GM18909 (cell line): ENCODE results near the gene TNIK.
"Not testable (repeated sequence)": the region's sequence is repeated elsewhere in the genome, so short reads cannot be mapped to it uniquely, and the experiment has no call there.

ENCODE experiments used
- ATAC-seq: cut with Tn5 transposase; IDR thresholded peaks from one replicate; pipeline ENCODE4 v1.9.1; 2021; ENCODE audit warnings: mild to moderate bottlenecking; ENCODE audit not compliant: unreplicated experiment, poor library complexity

TNIK gene

DNA sequence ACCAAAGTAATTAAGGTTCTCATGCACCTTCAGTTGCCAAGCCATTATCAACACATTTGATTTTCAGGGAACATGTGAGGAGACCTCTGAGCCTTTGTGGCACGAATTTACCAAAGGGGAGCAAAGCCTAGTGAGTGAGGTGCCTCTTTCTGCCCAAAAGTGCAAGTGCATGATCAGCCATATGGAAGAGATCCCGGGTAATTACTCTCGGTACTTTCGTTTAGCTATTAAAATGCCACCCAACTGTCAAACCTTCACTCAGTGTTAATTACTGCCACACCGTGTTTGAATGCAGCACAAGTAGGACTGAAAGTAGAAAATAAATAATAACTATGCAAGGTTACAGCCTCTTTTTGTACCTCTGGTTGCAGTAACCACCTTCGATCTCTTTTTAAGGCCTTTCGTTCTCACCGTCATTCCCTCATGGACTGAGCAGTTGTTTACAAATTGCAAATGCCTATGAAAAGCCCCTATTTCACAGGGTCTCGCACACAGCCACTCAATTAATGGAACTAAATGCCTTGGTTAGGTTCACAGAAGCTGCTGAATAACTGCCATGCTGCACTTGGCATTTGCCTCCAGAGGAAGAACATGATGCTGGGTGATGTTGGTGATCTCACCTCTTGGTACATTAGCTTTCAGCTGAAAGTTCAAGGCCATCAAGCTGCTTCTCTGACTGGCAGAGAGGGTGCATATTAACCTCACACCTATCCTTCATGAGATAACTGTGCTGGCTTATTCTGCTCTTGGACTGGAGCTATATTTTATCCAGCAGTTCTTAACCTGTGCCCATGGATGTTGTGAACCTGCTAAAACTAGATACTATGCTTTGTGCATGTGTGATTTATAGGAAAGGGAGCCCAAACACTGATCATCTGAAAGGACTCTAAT is 69.9 kb downstream of the TNIK start:
- ATAC-seq, result no peak

DNA sequence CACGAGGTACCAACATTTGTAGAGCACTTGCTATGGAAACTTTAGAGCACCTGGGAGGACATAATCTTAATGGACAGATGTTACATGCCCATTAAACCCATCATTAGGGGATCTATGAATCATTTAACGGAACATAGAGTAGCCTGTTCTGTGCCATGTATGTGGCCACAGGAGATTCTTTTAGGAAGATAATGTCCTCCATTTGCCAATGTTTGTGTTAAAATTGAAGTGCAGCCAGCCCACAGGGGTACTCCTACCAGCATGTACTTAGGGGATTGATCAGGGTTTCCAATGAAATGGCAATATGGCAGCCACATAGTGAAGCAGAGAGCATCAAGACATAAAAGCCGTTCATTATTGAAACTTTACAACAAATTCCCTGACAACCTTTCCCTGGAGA is 70.7 kb downstream of the TNIK start:
- no peak for ATAC-seq

DNA sequence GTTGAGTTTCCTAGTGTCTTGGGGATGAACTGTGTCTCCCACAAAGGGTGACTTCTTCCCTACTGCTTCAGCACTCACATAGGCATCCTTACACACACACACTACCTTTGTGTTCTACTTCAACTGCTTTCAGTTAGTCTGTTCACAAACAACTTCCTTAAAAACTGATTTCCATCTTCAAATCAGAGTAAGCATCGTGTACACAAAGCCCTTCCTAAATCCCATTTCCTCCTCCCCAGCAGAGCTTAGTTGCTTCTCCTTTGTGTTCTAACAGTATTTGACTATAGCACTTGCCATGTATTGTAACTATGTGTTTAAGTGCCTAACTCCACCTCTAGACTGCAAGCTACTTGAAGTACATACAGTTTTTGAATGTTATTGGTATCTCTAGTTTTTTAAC is 71.7 kb downstream of the TNIK start:
- ATAC-seq, result no peak

DNA sequence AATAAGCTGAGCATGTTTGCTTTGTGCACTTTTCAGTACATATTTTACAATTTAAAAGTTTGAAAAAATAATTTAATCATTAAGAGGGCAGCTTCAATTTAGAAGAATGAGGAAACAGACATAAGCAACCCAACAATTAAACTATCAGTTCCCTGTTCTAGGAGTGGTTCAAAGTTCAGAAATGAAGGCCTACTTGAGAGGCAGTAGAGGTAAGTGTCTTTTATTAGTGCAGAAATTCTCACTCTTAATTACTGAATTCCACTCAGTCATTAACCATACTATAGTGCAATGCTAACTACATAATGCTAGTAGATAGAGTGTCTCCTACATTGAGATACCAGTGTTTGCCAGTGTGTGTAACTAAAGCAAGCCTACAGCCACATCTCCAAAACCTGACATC is 73.1 kb downstream of the TNIK start:
- ATAC-seq, result no peak

DNA sequence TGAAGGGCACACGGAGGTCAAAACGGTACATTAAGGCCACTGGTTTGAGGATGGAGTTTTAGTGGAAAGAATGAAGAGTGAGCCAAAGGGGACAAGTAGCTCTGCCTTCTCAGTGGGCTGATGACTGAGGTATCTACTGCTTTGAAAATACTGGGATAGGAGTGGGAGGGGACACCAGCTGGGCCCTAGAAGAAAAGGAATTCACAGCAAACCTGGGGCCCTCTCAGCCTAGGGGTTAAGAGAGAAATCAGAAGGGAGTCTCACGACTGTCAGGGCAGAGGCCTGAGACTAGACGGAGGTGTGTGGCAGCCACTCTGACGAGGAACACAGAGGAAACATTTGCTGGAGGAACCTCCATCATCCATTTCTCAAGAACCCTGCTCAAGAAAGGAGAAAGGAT is 75.1 kb downstream of the TNIK start:
- ATAC-seq, result no peak

DNA sequence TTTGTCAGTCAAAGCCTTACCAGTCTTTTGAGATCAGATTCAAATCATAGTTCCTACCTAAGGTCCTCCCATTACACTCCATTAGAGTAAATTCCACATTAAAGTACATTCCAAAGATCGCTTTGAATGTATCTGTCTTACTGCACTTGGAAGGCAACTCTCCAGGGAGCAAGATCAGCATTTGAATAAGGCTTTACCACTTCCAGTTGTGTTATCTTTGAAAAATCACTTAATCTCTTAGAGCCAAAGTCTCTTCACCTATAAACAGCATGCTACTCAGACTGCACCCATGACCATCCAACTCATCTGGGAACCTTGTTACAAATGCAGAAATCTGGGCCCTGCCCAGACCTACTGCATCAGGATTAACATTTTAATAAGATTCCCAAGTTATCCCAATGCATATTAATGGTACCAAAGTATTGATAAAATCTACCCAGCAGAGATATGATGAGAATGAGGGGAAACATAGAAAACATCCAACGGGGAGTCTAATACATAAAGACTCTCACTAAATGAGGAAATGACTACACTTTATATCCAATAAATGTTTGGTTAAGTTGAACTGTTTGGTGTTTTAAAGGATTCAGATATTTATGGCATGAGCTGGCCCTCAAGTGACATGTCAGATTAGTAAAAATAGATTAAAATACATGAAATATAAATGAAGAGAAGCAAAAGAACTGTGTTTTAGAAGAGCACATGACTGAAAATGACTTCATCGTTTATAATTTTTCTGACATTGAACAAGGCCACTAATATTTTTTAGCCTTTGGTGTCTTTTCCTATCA is 75.9 kb downstream of the TNIK start:
- ATAC-seq, result no peak

DNA sequence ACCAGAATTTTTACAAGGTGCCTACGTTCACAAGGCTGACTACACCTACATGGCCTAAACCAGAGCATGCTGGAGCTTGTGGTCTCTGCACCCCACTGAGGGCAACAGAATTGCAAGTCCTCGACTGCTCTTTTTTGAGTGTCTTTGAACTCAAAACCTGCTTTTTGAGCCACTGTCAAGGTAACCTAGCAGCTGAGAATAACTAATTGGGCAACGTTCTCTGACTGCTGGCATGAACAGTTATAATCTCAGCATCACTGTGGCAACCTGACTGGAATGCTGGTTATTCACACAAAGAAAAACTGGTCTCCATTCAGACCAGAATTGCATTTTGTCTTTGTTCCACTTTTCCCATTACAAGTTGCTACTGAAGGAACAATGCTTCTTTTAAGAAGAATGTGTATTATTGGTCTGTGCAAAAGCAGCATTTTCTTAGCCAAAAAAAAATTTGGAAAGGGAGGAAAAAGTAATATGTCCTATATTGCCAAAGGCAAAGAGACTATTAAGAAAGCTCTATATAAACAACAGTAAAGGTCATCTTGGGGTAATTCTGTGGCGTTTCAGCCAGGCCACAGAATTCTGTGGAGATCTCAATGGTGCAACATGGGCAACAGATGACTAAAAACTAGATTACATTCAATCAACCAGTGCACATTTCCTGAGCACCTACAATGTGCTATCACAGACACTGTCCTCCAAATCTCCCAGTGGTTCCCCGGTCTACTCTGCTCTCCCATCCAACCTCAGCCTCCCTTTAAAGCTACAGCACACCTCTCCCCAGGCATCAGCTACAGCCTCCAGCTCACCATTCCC is 76.8 kb downstream of the TNIK start:
- no peak for ATAC-seq

DNA sequence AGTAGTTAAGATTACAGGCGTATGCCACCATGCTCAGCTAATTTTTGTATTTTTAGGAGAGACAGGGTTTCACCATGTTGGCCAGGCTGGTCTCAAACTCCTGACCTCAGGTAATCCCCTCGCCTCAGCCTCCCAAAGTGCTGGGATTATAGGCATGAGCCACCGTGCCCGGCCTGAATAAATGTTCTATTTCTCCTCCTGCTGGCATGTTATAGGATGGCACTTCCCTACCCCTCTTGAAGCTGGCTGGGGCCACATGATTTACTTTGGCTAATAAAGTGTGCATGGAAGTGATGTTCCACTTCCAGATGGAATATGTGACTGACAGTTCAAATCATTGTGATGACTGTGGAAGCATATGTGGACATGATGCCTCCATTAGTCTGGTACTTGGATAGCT is 77.9 kb downstream of the TNIK start:
- ATAC-seq, result not testable (repeated sequence)

DNA sequence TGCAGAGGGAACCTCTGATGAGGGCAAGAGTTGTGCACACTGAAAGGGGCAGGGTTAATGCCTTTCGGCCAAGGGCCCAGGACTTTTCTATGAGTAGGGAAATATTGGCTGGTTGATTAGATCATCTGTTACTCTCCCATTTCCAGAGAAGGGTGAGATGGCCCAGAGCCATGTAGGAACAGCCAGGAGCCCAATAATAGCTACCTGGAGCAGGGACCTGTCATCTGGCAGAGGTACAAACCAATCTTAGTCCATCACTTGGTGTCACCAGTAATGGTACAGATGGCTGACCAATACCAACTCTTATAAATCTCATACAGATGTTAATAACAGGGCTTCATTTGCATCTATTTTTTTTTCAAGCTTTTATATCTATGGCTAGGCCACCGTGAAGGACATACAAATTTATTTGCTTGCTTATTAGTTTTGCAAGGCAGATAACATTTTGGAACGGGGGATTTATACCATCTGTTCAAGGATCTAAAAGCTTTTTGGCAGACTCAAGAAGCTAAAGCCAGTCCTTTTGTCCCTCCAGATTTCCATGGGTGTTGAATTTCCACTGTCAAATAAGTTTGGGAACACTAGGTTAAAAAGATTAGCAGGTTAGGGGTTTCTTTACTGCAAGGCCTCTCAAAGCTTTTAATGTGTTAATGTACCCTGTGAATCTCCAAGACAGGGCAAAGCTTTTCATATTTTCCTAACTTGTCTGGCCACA is 79.3 kb downstream of the TNIK start:
- no peak for ATAC-seq

DNA sequence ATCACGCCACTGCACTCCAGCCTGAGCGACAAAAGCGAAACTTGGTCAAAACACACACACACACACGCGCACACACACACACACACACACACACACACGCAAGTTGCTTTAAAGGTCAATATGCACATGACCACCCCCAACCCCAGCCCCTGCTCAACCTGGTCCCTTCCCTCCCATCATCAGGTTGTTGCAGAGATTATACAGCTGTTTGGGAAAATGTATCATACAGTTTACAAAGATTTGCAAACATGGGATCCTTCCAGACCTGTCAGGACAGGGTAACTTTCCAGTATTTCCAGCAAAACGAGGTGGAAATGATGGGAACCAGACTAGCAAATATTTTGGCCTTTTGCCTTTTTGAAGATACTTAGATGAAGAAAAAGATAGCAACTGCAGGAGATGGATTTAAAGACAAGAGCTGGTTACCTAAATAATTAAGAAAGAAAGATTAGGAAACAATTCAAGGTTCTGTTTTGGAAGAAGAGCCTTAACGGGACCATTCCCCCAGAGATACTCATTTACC is 80.2 kb downstream of the TNIK start:
- ATAC-seq, result no peak

DNA sequence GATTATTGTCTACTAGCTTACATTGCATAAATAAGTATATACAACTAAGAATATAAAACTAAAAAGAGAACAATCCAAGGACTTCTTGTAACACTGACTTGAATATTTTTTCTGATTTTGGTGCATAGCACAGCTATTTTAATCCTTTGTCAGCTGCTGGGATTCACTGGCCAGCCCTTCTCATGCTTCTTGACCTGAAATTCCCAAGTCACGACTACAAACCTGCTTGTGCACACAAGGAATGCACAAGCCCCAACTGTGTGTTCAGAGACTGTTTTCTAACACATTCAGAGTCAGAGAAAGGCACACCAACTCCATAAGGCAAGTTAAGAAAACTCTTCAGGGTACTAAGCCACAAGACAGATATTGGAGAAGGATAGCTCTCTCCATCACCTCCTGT is 80.9 kb downstream of the TNIK start:
- no peak for ATAC-seq

DNA sequence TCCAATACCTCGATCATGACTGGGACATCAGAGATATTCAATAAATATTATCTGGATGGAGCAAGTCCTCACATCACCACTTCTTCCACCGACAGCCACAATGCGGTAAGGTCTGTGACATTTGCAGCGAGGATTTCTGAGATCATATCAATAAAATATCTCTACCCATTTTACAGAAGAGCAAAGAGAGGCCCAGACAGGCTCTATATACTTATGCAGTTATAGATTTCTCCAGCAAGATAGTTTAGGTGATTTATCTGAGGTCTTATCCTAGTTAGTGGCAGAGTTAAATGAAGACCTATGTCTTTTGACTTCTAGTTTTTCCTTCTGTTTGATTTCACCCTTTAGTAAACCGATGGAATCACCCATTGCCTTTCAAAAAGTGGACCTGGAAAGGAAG is 81.6 kb downstream of the TNIK start:
- ATAC-seq, result no peak

DNA sequence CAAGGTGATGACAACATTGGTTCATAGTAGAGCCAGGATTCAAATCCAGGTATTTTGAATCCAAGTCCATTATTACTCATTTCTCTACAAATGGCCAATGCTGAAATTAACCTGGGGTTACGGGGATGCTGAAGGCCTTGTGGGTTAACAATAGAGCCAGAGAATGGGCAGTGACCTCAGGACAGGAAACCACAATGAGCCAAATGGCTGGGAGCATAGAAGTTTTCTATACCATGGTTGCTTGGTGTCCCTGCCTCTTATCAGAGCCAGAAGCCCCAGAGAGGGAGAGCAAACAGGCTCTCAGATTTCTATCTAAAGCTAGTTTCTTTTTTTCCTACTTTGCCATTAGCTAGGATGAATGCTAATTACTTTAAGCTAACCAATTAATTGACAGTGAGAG is 82.3 kb downstream of the TNIK start:
- ATAC-seq, result no peak

DNA sequence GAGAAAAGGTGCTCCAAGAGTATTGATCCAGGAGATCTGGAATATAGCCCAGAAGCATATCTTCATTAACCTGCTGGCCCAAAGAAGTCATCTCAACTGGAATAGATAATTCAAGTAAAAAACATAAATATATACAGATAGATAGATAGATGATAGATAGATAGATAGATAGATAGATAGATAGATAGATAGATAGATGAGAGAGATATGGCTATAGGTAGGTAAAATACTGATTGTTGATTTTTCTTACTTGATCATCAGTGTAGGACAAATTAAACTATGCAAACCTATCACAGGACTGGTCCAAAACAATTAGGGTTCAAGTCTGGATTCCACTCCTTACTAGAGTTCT is 83.6 kb downstream of the TNIK start:
- ATAC-seq, result no peak

DNA sequence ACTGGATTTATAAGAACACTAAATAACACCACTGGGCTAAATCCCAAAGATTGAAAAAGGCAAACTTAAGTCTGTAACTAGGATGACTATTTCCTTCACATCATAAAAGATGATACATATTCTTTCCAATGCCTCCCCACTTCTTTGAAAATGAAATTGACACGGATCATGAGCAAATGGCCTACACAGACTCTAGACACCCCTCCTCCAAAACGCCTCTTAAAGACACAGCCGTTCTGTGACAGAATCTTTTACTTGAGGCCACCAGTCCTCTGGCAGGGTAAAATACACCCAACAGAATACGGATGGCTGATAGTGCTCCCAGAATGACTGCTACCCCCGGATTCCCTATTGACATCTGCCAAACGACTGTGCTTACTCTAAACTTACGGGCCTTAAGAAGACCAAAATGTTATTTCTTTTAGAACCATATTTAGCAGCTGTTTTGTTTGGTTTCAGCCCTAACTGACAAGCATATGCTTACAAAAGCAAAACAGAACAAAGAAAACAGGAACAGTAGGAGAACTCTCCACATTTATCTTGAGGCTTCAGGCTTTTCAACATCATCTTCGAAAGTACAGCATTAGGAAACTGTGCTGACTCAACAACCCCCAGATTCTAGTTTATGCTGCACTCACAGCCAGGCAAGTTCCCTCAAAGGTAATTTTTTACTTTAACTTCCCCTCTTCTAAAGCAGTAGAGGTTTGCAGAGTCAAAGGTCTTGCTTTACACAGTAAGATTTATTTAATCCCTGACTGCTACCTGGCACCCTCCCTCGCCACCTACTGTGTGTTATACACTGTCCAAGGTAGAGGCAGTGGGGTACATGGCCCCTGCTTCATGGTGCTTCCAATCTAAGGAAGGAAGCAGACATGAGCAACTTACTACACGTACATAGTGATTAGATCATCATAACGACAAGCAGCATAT is 84.3 kb downstream of the TNIK start:
- peak; percentile 52 for ATAC-seq

DNA sequence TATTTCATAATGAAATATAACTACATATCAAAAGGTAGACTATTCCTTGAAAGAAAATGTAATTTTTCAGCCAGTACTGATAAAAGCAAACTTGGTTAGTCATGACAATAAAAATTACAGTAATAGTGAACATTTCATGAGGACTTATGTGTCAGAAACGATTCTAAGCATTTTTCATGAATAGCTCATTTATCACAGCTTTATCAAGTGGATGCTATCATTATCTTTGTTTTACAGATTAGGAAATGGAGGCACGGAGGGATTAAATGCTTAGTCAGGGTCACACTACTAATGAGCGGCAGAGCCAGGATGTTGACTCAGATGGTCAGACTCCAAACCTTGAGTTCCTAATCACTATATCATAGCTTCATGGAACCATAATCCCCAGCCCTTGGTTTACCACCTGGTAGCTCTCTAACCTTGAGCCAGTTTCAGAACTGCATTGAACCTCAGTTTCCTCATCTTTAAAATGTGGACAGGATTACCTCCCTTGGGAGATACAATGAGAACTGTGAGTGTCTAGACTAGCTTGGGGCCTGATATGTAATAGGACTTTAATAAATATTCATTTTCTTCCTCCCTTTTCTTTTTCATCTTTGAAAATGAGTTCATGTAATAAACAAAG is 85.4 kb downstream of the TNIK start:
- ATAC-seq, result no peak

DNA sequence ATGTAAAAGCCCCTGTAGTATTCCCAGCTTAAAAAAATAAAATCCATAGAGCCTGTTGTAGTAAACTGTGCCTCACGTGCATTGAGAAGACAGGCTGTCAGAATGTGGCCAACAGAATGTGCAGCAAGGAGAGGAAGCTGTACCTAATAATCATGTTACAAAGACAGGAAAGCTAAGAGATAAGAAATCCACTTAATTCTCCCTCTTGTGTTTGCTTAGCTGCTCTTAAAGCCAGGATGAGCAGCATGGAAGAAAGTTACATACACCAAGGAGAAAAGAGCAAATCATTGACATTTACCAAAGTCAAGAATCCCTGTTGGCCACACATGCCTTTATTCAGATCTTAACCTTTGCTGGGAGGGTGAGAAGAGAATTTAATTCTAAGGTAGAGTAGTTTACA is 85.9 kb downstream of the TNIK start:
- no peak for ATAC-seq

DNA sequence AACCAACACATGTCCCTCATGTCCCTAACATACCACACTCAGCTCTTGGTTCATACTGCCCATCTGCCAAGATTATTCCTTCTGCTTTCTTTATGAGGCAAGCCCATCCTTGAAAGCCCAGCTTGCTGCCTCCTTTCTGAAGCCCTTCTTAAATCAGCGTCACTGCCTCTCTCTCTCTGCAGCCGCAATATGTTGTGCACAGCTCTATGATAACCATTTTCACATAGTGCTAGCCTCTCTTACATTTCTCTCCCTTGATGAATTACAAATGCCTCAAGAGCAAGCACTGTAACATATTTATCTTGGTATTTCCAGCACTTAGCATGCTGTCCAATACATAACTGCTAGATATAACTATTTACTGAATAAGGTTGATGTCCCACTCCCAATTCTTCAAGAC is 86.5 kb downstream of the TNIK start:
- no peak for ATAC-seq

DNA sequence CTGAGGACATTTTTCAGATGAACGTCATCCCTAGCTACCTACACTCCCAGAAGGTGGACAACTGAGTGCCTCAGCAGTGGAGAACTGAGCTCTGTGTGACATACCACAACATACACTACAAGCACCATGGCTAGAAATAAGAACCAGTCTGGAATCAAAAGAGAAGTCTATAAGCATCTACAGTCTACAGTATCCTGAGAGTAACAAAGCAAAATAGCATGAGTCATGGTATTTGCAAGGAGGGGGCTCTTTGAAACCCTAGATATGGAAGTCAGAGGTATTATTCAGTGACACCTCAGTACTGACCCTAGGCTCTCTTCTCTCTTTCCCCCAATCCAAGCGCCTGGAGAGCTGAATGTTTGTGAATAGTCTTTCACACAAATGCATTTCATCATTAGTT is 87.5 kb downstream of the TNIK start:
- no peak for ATAC-seq
